A549 (cell line): Measurements from ENCODE around the gene KATNIP. TPM values are rescaled to one million over a fixed set of nuclear protein-coding genes. Genes with fewer than 3 reads are reported as not detected.

Source experiments
- ATAC-seq, 2 experiments: fragments of 200-7000 bp in 1 of 2; fragments of >200 bp in 1 of 2; cut with Nextera tagmentation in 1 of 2; cut with Tn5 transposase in 1 of 2; 3 replicates each; pipeline versions ENCODE4 v1.8.0 to v1.9.1; 2018 to 2020; ENCODE audit warnings: mild to moderate bottlenecking in 1 of 2, moderate library complexity in 1 of 2
- CTCF ChIA-PET: fragments of 300-600 bp; sonication (Branson Sonifier 250); formaldehyde crosslinking; extraction: SDS; loops from one replicate; lab custom pipeline; 2021; ENCODE audit warnings: antibody characterized with exemption, inconsistent platforms; lab: Yijun Ruan, JAX
- POLR2A ChIA-PET: fragments of 350-600 bp; formaldehyde crosslinking; extraction: SDS; loops from one replicate; lab custom pipeline; 2021; ENCODE audit warnings: antibody characterized with exemption, inconsistent platforms; lab: Yijun Ruan, JAX
- DNase-seq, 2 experiments: peaks; one replicate each; pipeline versions ENCODE4 v3.0.0 to v3.0.0-alpha.2; 2011 to 2016; ENCODE audit warnings: low read depth in 1 of 2, low spot score in 1 of 2
- FAIRE-seq: peaks from 2 replicates; lab custom pipeline; 2011; peaks lifted over from hg19 to GRCh38; lab: Jason Lieb, UNC
- H3K27ac ChIP-seq, 2 experiments: fragments of >200 bp; sonication (Bioruptor Twin); formaldehyde crosslinking; 3 replicates each; pipeline ENCODE4 v1.5.1; 2016 to 2017
- H3K4me1 ChIP-seq: fragments of >200 bp; sonication (Bioruptor Twin); formaldehyde crosslinking; 3 replicates; pipeline ENCODE4 v1.6.1; 2016
- H3K4me2 ChIP-seq: fragments of >200 bp; sonication (Bioruptor Twin); formaldehyde crosslinking; 3 replicates; pipeline ENCODE4 v1.6.1; 2016
- H3K4me3 ChIP-seq: fragments of >200 bp; sonication (Bioruptor Twin); formaldehyde crosslinking; 3 replicates; pipeline ENCODE4 v1.5.1; 2016
- H3K9me3 ChIP-seq: fragments of >200 bp; sonication (Bioruptor Twin); formaldehyde crosslinking; 3 replicates; pipeline ENCODE4 v1.6.1; 2016
- CHD2 ChIP-seq: fragments of 150-350 bp; IDR thresholded peaks from 2 replicates; pipeline ENCODE4 v1.6.1; 2014; ENCODE audit warnings: low read length; ENCODE audit not compliant: partially characterized antibody
- E2F6 ChIP-seq: IDR thresholded peaks from 2 replicates; pipeline ENCODE4 v1.6.1; 2012; ENCODE audit warnings: low read depth, borderline replicate concordance
- EHF ChIP-seq: fragments of 250-450 bp; sonication (Bioruptor Pico); IDR thresholded peaks from 2 replicates; pipeline ENCODE4 v1.5.0; 2020; ENCODE audit warnings: mild to moderate bottlenecking
- EP300 ChIP-seq, 2 experiments: fragments of >200 bp; sonication (Bioruptor Twin); formaldehyde crosslinking; IDR thresholded peaks; 2 replicates in 1 of 2; 3 replicates in 1 of 2; pipeline ENCODE4 v1.6.1; 2016 to 2017
- ESRRA ChIP-seq: fragments of 150-350 bp; IDR thresholded peaks from 2 replicates; pipeline ENCODE4 v1.6.1; 2014; ENCODE audit warnings: mild to moderate bottlenecking, low read length, borderline replicate concordance
- FOXS1 ChIP-seq: fragments of 250-450 bp; sonication (Bioruptor Pico); IDR thresholded peaks from 2 replicates; pipeline ENCODE4 v1.5.0; 2020; ENCODE audit warnings: mild to moderate bottlenecking, moderate library complexity
- HDAC2 ChIP-seq: fragments of 200-600 bp; sonication (generic); IDR thresholded peaks from 2 replicates; pipeline ENCODE4 v1.6.1; 2016
- HOXA7 ChIP-seq: fragments of 250-450 bp; sonication (Bioruptor Pico); IDR thresholded peaks from 2 replicates; pipeline ENCODE4 v1.5.0; 2020; ENCODE audit warnings: mild to moderate bottlenecking, moderate library complexity
- HOXB5 ChIP-seq: fragments of 250-450 bp; sonication (Bioruptor Pico); IDR thresholded peaks from 2 replicates; pipeline ENCODE4 v1.5.0; 2020; ENCODE audit warnings: mild to moderate bottlenecking, moderate library complexity
- JUN ChIP-seq, 2 experiments: fragments of >200 bp; sonication (Bioruptor Twin); formaldehyde crosslinking; IDR thresholded peaks; 2 replicates in 1 of 2; 3 replicates in 1 of 2; pipeline ENCODE4 v1.6.1; 2016 to 2017
- JUNB ChIP-seq: fragments of >200 bp; sonication (Bioruptor Twin); formaldehyde crosslinking; IDR thresholded peaks from 2 replicates; pipeline ENCODE4 v1.6.1; 2016
- KDM1A ChIP-seq: fragments of 200-600 bp; sonication (generic); IDR thresholded peaks from 2 replicates; pipeline ENCODE4 v1.6.1; 2016; ENCODE audit warnings: low read depth, mild to moderate bottlenecking
- MAX ChIP-seq: IDR thresholded peaks from 2 replicates; pipeline ENCODE4 v1.6.1; 2012
- MAZ ChIP-seq: fragments of 150-350 bp; IDR thresholded peaks from 2 replicates; pipeline ENCODE4 v1.6.1; 2014; ENCODE audit warnings: antibody characterized with exemption, low read depth, low read length, borderline replicate concordance
- PBX3 ChIP-seq: IDR thresholded peaks from 2 replicates; pipeline ENCODE4 v1.6.1; 2012
- PHF8 ChIP-seq: fragments of 200-600 bp; sonication (generic); IDR thresholded peaks from 2 replicates; pipeline ENCODE4 v1.6.1; 2016; ENCODE audit warnings: low read depth, mild to moderate bottlenecking, antibody characterized with exemption, moderate library complexity, borderline replicate concordance
- REST ChIP-seq: fragments of 200-600 bp; sonication (generic); IDR thresholded peaks from 2 replicates; pipeline ENCODE4 v1.6.1; 2016; ENCODE audit warnings: antibody characterized with exemption, mild to moderate bottlenecking, moderate library complexity
- RFX5 ChIP-seq: fragments of 450-650 bp; IDR thresholded peaks from 2 replicates; pipeline ENCODE4 v1.7.1; 2014; ENCODE audit warnings: antibody characterized with exemption, mild to moderate bottlenecking, moderate library complexity
- RNF2 ChIP-seq: fragments of 200-600 bp; sonication (generic); IDR thresholded peaks from 2 replicates; pipeline ENCODE4 v1.6.1; 2016; ENCODE audit warnings: low read depth, mild to moderate bottlenecking, antibody characterized with exemption, moderate library complexity, borderline replicate concordance
- SMC3 ChIP-seq: fragments of >200 bp; sonication (Bioruptor Twin); formaldehyde crosslinking; IDR thresholded peaks from 3 replicates; pipeline ENCODE4 v1.6.1; 2018; ENCODE audit warnings: inconsistent platforms
- SREBF2 ChIP-seq: fragments of 450-650 bp; IDR thresholded peaks from 2 replicates; pipeline ENCODE4 v1.6.1; 2014; ENCODE audit warnings: mild to moderate bottlenecking, moderate library complexity
- TFCP2L1 ChIP-seq: fragments of 250-450 bp; sonication (Bioruptor Pico); IDR thresholded peaks from 2 replicates; pipeline ENCODE4 v1.5.0; 2021; ENCODE audit warnings: mild to moderate bottlenecking
- TP53 ChIP-seq: fragments of 250-450 bp; sonication (Bioruptor Pico); IDR thresholded peaks from 2 replicates; pipeline ENCODE4 v1.5.0; 2021; ENCODE audit warnings: mild to moderate bottlenecking, moderate library complexity
- ZSCAN20 ChIP-seq: fragments of 250-450 bp; sonication (Bioruptor Pico); IDR thresholded peaks from 2 replicates; pipeline ENCODE4 v1.8.0; 2022; ENCODE audit warnings: mild to moderate bottlenecking, moderate library complexity
- WGBS: methylation state at CpG from one replicate; pipeline ENCODE4 v1.1.6; 2017; ENCODE audit errors: missing lambda C conversion rate; 5-methylcytosine and 5-hydroxymethylcytosine counted together
- polyA plus RNA-seq, 4 experiments: library from polyadenylated mRNA; depleted of rRNA in 3 of 4; stranded (reverse); fragments of >200 nt; fragmentation: RNase III in 1 of 4; extraction: RNeasy Plus Mini Kit Qiagen cat#74134 plus additional on column Dnase treatment in 1 of 4; gene quantifications; 2 replicates in 3 of 4; 3 replicates in 1 of 4; pipeline ENCODE4 v1.2.3, GENCODE V29; 2011 to 2017

KATNIP gene
- polyA plus RNA-seq, 2 of the 4 experiments (the other 2 are of a cell fraction), result 12.8 to 27.1 TPM

GRCh38 chr16:27556471-27556870 lies 6.5 kb downstream of the KATNIP start:
- POLR2A ChIA-PET, result no interaction called here
- TF ChIP-seq RNF2 (no peak), CHD2 (no peak), EHF (CRISPR knock-in tag) (no peak), JUN (IDR thresholded peaks at IDR 0.05) (no peak), SREBF2 (no peak), MAX (no peak), HOXA7 (no peak), FOXS1 (no peak), SMC3 (no peak), ESRRA (no peak), EP300 (IDR thresholded peaks at IDR 0.05) (no peak), TP53 (no peak), ZSCAN20 (CRISPR knock-in tag) (no peak)
- TF ChIP-seq, all 56 proteins: peak for 0
- no peak for ATAC-seq
- Histone ChIP-seq H3K27ac (no peak overlapping the region), H3K4me1 (peaks cover under 1% of the 10 kb centered on the region; the same call in 1 of the 3 replicates), H3K9me3 (no peaks in the 10 kb centered on the region), H3K4me3 (no peak overlapping the region), H3K4me2 (no peak overlapping the region)
- no peak for FAIRE-seq
- CTCF ChIA-PET, result no interaction called here
- WGBS, result 65% methylated on average over 1 of the region's 1 CpG
- DNase-seq, result no peak

- CTCF ChIA-PET, result no interaction called here
- FAIRE-seq (no peak), DNase-seq (no peak), ATAC-seq (no peak)
- WGBS, result 77% methylated on average over 3 of the region's 3 CpGs
- POLR2A ChIA-PET, result interaction anchor here (0.6 kb wide), 1 partner anchor 9 kb away, joined by 3 read pairs; the partner anchor contains the start of genes GTF3C1 and KATNIP
- Histone ChIP-seq H3K4me2 (no peak overlapping the region), H3K27ac (no peak overlapping the region), H3K4me1 (no peaks in the 10 kb centered on the region), H3K9me3 (no peaks in the 10 kb centered on the region), H3K4me3 (no peak overlapping the region)
- TF ChIP-seq RFX5 (no peak), HDAC2 (no peak)
Observed at GRCh38 chr16:27558434-27558833, 8.5 kb downstream of the KATNIP start.

- Histone ChIP-seq H3K9me3 (no peaks in the 10 kb centered on the region), H3K4me1 (no peaks in the 10 kb centered on the region), H3K27ac (no peak overlapping the region), H3K4me3 (no peak overlapping the region), H3K4me2 (no peak overlapping the region)
- FAIRE-seq (no peak), DNase-seq (no peak), ATAC-seq (no peak)
- CTCF ChIA-PET, result no interaction called here
- POLR2A ChIA-PET, result interaction anchor here (0.6 kb wide), 1 partner anchor 9 kb away, joined by 3 read pairs; the partner anchor contains the start of genes GTF3C1 and KATNIP
- 69% methylated on average over 1 of the region's 1 CpG for WGBS
- TF ChIP-seq JUNB (no peak), PHF8 (no peak), MAZ (no peak), HOXB5 (CRISPR knock-in tag) (no peak), RFX5 (no peak), PBX3 (no peak), REST (no peak), TFCP2L1 (CRISPR knock-in tag) (no peak), JUN (IDR thresholded peaks at IDR 0.05) (no peak), ESRRA (no peak), E2F6 (no peak), CHD2 (no peak), FOXS1 (no peak), KDM1A (no peak), HDAC2 (no peak)
Observed at GRCh38 chr16:27558932-27559331, 9.0 kb downstream of the KATNIP start.
